Activated gamma-delta T cell treated with Interleukin-2 at 50 U/mL for 16 hours (primary cell): ENCODE measurements around the gene SMIM12.
"Not testable (repeated sequence)": the region's sequence is repeated elsewhere in the genome, so short reads cannot be mapped to it uniquely, and the experiment has no call there.

ENCODE experiments used
- DNase-seq: peaks from one replicate; pipeline ENCODE4 v3.0.0-alpha.2; 2020

SMIM12 gene

DNA sequence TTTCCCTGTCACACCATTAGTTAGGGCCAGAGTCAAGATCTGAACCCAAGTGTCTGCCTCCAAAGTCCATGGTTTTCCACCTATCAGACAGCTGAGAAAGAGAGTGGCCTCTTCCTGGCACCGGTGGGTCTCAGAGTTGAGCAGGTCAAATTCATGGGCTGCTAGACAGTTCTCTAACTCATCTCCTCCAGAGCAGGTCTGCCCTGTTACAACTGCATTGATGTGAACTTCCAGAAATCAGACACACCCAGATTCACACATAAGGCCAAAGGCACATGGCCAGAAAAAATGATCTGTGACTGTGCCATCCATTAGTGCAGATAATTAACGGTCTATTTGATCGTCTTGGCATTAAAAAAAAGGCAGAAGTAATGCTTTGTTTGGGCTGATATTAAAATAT is 17.5 kb downstream of the SMIM12 start:
- DNase-seq: no peak

DNA sequence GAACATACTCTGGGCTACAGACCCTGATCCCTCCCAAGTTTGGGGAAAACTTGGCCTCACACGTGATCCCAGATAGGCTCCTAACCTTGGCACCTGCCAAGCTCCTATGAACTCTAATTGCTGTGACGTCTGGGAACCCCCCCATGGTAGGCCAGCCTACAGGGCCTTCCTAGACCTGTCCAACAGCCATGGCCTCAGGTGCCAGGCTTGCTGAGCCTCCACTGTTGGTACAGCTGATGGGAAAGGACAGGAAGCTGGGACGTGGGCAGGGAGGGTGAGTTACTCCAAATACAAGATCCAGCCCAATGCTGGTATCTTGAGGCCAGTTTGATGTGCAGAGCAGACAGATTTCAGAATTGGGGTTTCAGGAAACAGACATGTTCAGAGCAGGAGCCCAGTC is 19.1 kb downstream of the SMIM12 start:
- DNase-seq: no peak

DNA sequence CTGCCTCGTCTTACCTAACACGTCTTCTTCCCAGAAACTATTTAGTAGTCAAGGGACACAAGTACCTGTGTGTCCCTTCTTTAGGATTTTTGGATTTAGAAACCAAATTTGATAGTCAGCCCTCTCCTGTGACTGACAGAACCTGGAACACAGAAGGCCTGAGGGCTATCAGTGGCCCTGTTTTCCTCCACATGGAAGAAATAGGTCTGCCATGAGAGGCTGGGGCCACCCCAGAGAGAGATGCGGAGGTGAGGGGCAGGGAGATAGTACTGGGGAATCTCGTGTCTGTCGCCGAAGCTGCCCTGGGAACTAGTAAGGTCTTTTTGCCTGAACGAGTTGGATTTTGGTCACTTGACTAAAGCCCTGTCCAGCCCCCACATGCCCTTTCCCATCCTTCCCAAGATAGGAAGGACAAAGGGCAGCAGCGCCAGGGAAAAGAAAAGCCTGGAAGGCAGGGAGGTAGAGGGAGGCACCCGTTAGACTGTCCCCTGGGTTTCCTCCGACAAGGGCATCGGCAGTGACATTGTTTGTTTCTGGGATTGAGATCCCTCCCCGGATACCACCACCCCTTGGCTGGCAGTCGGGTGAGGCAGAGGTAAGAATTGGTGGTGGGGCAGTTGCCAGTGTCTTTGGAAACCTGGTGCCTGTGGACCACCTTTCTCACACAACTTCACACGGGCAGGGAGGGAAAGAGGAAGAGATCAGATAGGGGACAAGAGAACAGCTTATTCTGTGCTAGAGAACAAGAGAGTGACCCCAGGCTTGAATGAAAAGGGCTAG is 19.8 kb downstream of the SMIM12 start:
- no peak for DNase-seq

DNA sequence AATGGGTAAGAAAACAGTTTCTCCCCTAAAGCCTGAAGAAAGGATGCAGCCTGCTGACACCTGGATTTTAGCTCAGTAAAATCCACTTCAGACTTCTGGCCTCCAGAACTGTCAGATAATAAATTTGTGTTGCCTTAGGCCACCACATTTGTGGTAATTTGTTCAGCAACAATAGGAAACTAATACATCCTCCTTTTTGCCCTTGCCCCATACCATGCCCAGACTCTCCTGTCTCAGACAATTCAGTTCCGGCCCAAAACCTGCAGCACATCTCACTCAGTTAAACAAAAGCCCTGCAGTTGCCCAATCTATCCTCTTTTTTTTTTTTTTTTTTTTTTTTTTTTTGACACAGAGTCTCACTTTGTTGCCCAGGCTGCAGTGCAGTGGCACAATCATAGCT is 25.8 kb downstream of the SMIM12 start:
- DNase-seq: no peak

DNA sequence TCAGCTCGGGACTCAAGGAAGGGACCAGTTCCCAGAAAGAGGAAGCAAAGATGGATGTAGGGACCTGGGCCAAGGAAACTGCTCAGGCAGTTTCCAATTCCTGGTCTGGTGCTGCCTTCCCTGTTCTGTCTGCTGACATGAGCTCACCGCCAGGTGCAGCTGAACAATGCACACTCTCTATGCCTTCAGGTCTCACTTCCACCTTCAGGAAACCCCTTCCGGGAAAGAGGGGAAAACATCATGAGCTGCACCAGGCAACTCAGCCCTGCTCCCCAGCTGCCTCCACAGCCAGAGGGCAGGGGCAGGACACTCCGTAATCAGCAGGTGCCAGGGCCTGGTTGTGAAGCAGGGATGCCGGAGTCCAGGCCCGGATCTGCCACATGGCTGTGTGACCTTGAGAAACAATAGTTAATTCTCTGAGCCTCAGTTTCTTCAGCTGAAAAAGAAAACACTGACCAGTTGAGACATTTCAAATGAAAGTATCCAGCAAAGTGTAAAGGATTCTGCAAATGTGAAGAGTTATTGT is 27.8 kb downstream of the SMIM12 start:
- DNase-seq: no peak

DNA sequence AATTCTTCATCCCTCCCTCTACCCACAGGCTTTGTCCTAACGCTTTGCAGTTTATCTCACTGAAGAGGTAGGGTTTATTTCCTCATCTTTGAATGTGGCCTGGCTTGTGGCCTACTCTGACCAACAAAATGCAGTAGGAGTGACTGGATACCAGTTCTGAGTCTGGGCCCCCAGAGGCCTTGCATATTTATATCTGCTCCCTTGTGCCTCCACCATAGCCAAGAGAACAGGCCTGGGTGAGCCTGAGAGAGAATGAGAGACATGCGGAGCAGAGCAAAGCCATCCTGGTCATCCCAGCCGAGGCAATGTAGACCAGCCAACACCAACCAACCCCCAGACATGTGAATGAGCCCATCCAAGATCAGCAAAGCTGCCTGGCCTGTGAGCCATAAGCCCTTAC is 30.3 kb downstream of the SMIM12 start:
- DNase-seq: no peak

DNA sequence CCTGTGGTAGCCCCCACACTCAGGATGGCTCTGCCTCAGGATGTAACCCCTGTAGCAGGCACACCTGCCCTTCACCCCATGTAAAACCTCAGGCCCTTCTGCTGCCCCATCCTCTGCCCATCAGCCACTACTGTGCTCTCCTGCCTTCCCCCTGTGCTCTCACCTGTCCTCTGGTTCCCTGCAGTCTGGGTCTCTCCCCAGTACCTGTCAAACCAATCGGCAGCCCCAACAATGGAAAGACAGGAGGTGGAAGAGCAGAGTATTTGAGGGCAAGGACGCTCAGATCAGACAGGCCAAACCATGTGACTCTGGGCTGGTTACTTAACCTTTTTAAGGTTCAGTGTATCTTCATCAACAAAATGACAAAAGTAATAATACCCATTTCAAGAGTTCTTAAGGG is 30.9 kb downstream of the SMIM12 start:
- no peak for DNase-seq

DNA sequence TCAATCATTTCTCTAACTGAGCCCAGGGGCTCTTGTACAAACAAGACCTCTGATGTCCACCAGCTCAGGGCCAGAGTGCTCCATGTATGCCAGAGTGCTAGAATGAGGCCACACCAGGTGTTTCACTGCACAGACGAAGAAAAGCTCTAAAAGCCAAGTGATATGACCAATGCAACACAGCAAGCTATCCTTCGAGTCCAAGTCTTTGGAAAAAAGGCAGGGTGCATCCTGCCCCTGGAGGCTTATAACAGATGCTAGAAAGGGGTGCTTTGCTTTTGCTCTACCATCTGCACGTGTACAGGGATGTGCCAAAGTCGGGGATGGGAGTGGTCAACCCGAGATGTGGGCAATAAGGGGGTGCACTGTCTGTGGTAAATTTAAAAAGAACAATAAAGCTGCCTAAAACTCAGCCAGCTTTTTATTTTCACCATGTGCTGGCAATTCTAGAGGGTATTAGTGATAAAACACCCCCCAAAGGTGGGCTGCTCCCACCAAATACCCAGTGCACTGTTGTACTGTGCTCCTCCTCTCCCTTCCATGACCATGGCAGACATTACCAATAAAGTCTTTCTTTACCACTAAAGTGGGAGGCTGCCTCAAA is 32.1 kb downstream of the SMIM12 start:
- no peak for DNase-seq

DNA sequence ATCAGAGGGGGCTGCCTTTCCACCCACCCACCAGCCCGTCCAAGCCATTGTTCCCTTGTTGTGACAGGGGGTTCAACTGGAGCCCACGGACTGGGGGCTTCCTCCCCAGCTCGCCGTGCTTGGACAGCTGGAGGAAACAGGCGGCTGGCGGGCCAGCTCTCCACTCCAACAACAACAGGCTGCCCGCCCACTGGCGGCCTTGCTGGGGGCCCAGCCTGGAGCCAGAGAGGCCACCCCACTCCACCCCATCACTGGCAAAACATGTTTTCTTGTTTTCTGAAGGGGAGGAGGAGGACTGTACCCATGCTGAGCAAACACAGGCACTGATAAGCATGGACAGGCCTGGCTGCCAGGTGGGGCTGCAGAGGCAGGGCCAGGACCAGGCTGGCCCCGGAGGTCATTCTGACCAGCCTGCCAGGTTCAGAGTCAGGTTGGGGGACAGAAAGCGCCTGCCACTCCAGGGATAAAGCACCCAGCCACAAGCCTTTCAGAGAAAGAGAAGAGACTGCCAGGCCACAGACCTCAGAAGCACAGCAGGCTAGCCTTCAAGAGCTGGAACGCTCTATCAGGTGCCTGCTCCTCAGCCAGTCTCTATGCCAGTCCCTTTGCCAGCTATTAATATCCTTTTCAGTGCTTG is 34.0 kb downstream of the SMIM12 start:
- DNase-seq: no peak

DNA sequence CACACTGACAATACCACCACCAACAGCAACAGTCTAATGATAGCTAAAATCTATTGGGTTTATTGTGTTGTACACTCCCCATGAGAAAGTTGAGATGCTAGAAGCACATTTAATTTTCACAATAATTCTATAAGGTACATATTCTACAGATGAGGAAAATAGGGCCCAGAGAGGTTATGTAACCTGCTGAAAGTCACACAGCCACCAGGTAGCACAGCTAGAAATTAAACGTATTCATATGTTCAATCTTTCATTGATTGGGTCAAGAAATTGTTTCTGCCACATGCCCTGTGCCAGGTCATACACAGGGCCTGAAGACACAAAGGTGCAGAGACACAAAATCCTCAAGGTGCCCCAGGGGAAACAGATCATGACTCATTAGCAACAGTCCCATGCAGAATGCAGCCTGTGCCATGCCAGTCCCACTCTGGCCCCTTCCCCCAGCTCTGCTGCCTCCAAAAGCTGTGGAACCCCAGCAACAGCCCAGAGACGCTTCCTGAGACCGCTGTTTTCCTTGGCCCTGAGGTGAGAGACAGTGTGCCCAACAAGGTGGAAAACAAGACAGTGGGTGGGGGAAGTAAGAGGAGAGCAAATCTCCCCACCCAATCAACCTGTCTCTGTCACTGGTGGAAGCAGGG is 34.6 kb downstream of the SMIM12 start:
- DNase-seq: no peak

DNA sequence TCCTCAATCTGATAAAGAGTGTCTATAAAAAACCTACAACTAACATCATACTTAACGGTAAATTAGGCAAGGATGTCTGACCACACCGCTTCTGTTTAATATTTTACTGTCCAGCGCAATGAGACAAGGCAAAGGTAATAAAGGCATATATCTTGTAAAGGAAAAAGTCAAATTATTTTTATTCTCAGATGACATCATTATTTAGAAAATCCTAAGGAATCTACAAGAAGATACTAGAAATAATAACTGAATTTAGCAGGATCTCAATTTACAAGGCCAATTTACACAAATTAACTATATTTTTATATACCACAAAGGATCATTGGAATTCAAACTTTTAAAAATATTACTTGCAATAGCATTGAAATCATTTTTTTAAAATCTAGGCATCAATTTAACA is 37.3 kb downstream of the SMIM12 start:
- DNase-seq: no peak

DNA sequence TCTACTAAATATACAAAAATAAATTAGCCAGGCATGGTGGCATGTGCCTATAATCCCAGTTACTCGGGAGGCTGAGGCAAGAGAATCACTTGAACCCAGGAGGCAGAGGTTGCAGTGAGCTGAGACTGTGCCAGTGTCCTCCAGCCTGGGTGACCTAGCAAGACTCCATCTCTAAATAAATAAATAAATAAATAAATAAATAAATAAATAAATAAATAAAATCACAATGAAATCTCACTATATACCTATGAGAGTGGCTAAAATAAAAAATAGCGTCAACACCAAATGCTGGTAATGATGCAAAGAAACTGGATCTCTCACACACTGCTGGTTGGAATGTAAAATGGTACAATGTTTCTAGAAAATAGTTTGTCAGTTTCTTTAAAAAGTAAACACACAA is 40.7 kb downstream of the SMIM12 start:
- not testable (repeated sequence) for DNase-seq

DNA sequence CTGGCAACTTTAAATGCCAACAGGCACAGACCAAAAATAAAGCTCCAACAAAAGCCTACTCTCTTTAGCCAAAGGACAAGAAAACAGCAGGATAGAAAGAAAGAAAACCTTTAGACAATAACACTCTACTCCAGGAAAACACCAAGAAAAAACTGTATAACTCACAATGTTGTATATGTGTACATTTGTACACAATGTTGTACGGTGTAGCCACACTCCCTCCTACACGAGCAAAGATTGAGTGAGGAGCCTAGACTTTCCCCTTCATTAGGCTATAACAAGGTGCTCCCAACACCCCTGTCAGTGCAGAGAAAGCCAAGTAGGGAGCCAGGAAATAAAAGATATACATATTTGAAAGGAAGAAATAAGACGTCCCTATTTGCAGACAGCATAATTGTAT is 42.8 kb downstream of the SMIM12 start:
- DNase-seq: no peak

DNA sequence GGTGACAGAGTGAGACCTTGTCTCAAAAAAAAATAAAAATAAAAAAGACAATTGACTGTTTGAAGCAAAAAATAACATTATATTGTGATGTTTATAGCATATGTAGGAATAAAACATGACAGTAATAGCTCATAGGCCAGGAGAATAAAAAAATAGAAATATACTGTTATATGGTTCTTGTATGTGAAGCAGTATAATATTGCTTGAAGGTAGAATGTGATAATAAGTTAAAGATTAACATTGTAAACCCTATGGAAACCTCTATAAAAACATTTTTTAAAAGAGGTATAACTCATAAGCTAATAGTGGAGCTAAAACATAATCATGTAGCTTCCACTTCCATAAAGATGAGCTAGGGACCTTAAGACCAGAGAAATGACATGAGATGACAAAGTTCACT is 43.2 kb downstream of the SMIM12 start:
- no peak for DNase-seq

DNA sequence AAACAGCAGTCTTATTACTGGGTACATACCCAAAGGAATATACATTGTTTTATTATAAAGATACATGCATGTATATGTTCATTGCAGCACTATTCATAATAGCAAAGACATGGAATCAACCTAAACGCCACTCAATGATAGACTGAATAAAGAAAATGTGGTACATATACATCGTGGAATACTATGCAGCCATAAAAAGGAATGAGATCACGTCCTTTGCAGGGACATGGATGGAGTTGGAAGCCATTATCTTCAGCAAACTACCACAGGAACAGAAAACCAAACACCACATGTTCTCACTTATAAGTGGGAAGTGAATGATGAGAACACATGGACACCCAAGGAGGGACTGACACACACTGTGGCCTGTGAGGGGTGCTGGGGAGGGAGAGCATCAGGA is 48.8 kb downstream of the SMIM12 start:
- DNase-seq: not testable (repeated sequence)

DNA sequence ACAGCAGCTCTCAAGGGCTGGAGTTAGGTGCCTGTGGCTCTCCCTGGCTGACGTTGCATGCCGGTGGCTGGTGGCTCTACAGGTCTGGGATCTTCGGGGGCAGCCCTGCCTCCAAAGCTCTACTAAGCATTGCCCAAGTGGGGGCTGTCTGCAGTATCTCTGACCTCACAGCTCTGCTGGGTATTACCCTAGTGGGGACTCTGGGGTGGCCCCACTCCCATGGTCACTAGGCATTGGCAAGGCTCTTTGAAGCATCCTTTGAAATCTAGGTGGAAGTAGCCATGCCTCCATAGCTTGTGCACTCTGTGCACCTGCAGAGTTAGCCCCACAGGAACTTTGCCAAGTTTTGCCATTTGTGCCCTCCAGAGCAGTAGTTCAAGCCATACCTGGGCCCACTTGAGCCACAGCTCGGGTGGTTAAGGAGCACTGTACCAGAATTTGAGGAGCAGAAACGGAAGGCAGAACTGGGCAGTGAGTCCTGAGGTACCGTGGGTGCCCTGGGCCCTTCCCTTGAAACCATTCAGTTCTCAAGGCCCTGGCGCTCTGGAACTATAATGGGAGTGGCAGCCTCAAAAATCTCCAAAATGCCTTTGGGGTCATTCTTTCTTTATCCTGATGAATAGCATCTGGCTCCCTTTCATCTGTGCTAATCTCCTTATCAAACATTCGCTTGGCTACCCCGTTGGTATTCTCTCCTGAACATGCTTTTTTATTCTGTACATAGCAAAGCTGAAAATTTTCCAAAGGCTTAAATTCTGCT is 51.3 kb downstream of the SMIM12 start:
- no peak for DNase-seq

DNA sequence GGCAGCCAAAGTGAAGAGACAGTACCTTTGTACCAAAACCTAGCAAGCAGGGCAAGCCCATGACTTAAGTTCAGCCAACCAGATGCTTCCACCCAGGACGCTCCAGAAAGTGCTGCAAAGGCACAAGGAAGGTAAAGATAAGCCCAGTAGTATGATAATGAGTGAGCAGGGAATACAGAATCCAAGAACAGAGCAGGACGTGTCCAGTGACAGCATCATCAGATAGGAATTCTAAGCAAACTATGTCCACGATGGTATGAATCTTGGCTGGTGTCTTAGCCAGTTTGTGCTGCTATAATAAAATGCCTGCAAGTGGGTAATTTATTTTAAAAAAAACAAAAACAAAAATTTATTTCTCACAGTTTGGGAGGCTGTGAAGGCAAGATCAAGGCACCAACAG is 53.2 kb downstream of the SMIM12 start:
- no peak for DNase-seq

DNA sequence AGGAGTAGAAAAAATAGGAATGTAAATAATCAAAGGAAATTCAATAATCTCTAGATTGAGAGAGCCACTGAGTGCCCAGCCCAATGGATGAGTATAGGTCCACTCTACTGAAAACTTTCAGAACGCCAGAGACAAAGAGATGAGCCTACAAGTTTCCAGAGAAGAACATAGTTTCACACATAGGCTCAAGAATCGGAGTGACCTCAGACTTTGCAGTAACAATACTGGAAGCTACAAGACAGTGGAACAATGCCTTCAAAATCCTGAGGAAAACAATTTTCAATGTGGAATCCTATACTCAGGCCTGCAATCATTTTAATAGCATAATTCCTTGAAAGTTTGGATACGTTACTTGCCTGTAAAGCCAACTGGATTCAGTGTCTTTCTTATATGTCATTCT is 55.8 kb downstream of the SMIM12 start:
- no peak for DNase-seq
